Measurements from ENCODE around the gene HHAT. TPM values are rescaled to one million over a fixed set of nuclear protein-coding genes. Genes with fewer than 3 reads are reported as not detected.

The HHAT gene
- total RNA-seq, 1 donor from 2014 or later = 1.9 TPM

DNA sequence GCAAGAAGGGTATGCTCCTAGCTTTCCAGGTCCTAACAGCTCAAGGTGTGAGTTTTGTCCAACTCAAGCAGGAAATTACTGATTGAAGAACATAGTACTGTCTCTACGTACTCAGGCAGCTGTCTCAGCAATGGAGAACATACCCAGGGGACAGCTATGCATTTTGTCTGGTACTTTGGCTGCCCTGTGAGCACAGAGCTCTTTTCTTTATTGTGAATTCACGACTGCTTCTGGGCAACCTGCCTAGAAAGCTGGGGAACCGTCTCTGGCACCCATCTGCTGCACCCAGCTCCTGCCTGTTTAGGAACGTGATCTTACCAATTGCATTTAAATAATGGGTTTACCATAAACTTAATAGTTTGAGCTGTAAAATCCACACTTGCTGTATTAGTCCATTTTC lies 258.1 kb downstream of the HHAT start:
- ATAC-seq (no peak), DNase-seq (ENCODE audit: low spot score) (no peak)

DNA sequence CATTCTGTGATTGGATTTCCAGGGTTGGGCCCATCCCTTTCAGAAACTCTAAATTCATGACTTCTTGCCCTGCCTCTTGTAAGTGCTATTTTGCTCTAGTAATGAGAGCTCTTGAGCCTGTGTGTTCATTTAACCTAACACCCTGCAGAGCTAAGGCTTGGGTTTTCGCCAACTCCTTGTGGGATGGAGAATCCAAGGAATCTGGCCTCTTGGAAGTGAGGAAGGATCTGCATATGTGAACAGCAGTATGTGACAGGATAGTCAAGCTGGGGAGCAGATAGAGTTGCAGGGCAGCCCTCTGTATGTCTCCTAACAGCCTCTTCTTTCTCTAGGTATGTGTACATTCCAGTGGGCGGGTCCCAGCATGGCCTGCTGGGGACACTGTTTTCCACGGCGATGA lies 258.9 kb downstream of the HHAT start:
- no peak for DNase-seq (ENCODE audit: low spot score)
- ATAC-seq = no peak

DNA sequence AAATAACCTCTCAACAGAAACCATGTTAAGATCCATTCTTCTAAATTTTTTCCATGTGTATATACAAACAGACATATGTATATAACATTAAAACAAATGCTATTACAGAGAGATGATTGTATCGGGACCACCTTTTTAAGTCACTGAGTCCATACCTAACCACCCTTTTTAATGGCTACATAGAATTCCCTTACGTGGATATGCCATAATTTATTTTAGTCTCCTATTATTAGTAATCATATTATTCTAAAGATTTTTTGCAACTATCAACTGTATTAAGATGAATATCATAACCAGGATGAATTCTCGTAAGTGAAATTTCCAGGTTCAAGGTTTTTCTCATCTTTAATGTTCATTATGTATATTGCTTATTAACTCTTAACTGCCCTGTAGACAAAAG lies 259.7 kb downstream of the HHAT start:
- DNase-seq (ENCODE audit: low spot score) (no peak), ATAC-seq (no peak)

DNA sequence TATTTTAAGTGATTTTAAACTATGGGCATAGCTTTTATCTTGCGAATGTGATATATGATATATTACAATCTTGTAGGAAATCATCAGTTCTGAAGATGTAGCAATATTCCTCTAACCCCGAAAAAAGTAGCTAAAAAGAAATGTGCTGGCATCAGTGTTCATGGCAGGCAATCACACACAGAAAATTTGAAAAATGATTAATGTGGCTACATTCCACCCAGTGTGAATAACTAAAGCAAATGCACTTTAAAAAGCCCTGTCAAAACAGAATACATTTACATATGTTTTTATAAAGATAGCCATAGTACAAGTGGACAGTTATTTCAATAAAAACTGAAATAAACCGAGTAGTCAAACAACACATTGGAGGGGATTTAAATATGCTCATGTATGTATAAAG lies 260.2 kb downstream of the HHAT start:
- DNase-seq (ENCODE audit: low spot score) (no peak), ATAC-seq (no peak)

DNA sequence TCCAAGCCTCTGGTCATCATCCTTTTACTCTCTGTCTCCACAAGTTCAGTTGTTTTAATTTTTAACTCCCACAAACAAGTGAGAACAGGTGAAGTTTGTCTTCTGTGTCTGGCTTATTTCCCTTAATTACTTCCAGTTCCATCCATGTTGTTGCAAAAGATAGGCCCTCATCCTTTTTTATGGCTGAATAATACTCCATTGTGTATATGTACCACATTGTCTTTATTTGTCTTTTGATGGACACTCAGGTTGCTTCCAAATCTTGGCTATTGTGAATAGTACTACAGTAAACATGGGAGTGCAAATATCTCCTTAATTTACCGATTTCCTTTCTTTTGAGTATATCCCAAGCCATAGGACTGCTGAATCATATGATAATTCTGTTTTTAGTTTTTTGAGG lies 262.5 kb downstream of the HHAT start:
- ATAC-seq (no peak), DNase-seq (ENCODE audit: low spot score) (no peak)

DNA sequence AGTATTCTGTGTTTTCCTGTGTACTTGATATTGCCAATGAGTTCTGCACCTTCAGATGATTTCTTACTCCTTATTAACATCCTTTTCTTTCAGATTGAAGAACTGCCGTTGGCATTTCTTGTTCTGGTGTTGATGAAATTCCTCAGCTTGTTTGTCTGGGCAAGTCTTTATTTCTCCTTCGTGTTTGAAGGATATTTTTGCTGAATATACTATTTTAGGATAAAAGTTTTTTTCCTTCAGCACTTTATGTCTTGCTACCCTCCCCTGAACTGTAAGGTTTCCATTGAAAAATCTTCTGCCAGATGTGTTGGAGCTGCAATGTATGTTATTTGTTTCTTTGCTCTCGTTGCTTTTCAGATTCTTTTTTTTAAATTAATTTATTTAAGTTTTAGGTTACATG lies 265.9 kb downstream of the HHAT start:
- ATAC-seq = no peak
- no peak for DNase-seq (ENCODE audit: low spot score)

DNA sequence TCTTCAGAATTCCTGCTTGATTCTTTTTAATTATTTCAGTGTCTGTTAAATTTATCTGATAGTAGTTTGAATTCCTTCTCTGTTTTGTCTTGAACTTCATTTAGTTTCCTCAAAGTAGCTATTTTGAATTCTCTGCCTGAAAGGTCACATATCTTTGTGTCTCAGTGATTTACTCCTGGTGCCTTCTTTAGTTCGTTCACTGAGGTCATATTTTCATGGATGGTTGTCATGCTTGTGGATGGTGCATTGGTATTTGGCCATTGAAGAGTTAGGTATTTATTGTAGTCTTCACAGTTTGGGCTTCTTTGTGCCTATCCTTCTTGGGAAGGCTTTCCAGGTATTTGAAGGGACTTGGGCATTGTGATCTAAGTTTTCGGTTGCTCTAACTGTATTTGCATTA lies 267.9 kb downstream of the HHAT start:
- ATAC-seq (no peak), DNase-seq (ENCODE audit: low spot score) (no peak)

DNA sequence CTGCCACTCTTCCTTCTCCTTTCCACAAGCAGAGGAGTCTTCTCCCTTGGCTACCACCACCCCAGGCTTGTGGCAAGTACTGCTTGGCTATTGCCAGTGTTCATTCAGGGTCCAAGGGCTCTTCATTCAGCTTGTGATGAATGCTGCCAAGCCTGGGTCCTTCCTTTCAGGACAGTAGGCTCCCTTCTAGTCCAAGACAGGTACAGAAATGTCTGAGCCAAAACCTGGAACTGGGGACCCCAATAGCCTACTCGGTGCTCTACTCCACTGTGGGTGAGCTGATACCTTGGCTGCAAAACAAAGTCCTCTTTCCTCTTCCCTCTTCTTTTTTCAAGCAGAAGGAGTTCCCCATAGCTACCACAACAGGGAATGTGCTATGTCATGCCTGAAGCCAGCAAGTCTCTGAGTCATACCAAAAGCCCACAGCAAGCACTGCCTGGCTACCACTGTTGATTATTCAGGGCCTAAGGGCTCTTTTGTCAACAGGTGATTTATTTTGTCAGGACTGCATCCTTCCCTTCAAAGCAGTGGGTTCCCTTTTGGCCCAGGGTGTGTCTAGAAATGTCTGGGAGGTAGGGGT lies 268.9 kb downstream of the HHAT start:
- DNase-seq (ENCODE audit: low spot score) (no peak), ATAC-seq (no peak)

DNA sequence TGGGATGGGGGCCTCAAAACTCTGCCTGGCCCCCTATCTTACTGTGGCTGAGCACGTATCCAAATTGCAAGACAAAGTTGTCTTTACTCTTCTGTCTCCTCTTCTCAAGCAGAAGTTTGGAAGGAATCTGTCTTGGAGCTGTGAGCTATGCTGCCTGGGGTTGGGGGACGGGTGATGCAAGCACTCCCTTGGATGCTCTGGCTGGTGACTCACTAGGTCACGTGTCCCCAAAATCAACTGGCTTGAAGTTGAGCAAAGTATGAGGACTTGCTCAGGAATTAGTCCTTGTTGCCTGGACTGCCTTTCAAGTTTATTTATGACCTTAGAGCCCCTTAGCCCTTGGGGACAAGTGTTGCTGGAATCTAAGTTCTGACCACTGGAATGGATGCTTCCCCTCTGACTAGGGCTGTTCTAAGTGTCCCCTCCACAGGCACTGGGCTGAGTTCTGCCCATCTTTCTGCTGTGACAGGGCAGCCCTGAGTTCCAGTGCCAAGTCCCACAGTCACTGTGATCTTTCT lies 269.5 kb downstream of the HHAT start:
- DNase-seq (ENCODE audit: low spot score) (no peak), ATAC-seq (no peak)

DNA sequence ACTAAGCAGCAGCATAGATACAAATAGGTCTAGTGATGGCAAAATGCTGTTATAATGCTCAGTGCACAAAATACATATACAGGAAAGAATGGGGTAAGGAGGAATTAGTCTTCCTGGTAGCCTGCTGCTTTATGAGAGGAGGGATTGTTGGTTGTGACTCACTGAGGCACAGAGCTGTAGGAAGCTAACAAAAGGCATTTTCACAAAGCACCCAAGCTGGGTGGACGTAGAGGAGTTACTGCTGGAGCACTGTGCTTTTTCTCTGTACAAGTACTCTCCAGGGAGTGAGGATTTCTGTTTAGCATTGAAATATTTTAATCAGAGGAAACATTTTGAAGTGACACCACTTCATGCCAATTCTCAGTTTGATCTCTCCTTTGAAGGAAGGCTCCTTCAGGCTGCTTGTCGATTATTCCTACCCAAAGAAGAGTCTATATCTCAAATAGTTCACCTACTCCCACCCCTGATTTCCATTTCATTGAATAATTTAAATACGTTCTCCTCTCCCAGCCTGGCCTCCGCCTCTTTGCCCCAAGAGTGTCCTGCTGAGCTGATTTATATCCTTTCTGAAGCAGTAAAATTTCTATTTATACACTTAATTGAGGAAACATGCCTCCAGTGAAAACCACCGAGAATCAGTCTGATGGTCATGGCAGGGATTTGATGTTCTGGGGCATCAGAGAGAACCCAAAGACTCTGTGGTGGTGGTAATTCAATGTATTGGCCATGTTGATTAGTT lies 271.9 kb downstream of the HHAT start:
- no peak for ATAC-seq

DNA sequence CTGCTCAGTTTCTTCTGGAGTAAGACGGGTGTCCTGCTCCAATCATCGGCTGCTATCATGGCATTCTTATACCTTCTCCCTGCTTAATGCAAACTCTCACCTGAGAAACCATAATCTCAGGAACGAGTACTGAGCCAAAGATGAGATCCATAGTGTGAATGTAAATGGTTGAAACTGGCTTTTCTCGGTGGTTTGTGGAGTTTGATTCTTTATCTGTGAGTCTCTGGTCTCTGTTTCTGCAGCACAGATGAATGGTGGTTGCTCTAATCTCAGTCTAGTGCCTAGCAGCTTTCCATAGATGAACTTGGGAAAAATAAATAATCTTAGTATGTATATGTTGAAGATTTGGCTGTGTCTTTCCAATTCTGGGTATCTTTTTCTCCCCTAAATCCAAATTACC lies 274.4 kb downstream of the HHAT start:
- ATAC-seq = no peak
- no peak for DNase-seq (ENCODE audit: low spot score)

More for the DNA sequence above, 271.9 kb downstream of the HHAT start:
- DNase-seq (ENCODE audit: low spot score) = no peak

DNA sequence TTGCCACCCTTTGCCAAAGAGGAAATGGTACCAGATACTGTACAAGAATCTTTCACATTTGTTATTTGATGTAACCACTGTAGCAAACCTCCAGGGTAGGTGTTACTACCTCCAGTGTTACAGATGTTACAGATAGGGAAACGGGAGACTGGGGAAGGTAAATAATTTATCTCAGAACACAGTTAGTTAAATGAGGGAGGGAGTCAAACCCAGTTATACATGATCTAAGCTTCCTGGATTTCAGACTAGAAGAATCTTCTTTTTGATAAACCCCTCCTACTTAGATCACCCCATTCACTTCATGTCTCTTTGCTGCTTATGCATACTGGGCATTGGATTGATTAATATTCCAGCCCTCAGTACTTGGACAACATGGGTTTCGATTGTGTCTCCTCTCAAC lies 276.4 kb downstream of the HHAT start:
- no peak for DNase-seq (ENCODE audit: low spot score)
- no peak for ATAC-seq

DNA sequence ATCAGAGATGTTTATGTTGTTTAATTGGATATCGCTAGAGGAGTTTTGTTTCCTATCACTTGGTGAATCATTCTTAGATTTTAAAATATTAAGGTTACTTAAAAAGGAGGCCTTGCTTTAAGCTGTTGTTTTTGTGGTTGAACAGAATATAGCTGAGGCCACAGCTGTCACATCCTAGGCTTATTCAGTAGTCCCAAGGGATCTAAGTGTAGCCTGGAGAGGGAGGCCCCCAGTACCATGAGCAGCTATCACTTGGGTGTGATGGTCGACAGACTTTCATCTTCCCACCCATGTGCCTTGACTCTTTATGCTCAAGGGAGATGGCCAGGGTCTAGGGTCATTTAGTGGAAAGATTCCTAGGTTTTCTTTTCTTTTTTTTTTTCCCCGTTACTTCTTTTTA lies 278.7 kb downstream of the HHAT start:
- no peak for ATAC-seq
- no peak for DNase-seq (ENCODE audit: low spot score)

DNA sequence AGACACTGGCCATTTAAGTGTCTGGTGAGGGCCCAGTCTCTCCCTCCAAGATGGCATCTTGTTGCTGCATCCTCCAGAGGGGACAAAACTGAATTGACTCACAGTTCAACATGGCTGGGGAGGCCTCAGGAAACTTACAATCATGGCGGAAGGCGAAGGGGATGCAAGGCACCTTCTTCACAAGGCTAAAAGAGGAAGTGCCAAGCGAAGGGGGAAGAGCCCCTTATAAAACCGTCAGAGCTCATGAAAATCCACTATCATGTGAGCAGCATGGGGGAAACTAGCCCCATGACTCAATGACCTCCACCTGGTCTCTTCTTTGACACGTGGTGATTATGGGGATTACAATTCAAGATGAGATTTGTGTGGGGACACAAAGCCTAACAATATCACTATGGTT lies 280.1 kb downstream of the HHAT start:
- DNase-seq (ENCODE audit: low spot score) = no peak
- ATAC-seq = no peak

DNA sequence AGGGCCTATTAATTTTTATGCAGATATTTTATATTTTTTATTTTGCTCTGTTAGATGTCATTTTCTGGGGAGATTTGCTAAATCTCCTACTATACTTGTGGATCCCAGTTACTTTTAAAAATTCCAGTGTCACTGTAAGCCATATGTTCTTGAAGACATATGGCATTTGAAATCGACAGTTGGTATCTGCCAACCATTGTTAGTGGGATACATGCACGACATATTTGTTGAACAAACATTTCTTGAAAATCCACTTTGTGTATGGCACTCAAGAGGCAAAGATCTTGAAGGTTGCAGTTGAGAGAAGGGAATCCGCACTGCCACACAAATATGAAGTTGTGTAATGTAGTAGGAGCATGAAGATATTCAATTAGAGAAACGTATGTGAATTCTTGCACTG lies 287.7 kb downstream of the HHAT start:
- no peak for ATAC-seq
- DNase-seq (ENCODE audit: low spot score) = no peak

DNA sequence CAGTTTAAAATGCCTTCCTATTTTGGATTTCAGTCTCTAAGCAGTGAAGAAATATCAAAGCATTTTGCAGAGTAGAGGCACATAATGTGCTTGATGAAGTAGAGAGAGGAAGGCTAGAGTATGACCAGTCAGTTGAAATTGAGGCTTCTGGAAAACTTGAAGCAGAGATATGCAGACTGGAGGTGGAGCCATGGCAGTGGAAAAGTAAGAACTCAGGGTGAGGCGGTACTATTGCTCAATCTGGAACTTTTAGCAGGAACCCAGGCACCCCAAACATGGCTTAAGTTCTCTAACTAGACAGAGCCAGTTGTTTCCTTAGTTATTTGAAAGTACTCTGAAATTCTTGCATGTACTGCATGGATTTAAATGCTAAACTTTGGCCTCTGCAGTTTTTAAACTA lies 288.6 kb downstream of the HHAT start:
- DNase-seq (ENCODE audit: low spot score) (no peak), ATAC-seq (no peak)

DNA sequence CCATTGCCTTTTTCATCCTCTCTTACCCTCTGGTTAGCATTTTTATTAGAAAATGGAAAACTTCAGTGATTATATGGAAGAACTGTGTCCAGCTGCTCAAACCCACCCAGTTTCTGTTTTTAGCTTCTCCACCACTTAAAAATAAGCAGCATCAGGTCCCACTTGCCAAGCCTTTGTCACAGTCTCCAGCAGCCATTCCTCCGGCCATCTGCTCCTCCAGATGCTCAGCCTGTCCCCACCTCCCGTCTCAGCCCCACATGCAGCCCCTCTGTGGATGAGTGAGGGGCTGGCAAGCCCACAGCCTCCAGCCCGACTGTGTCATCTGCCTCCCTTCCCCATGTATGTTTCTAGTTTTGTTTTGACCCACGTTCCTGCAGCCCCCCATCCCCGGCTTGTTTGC lies 289.7 kb downstream of the HHAT start:
- ATAC-seq (no peak), DNase-seq (ENCODE audit: low spot score) (no peak)

DNA sequence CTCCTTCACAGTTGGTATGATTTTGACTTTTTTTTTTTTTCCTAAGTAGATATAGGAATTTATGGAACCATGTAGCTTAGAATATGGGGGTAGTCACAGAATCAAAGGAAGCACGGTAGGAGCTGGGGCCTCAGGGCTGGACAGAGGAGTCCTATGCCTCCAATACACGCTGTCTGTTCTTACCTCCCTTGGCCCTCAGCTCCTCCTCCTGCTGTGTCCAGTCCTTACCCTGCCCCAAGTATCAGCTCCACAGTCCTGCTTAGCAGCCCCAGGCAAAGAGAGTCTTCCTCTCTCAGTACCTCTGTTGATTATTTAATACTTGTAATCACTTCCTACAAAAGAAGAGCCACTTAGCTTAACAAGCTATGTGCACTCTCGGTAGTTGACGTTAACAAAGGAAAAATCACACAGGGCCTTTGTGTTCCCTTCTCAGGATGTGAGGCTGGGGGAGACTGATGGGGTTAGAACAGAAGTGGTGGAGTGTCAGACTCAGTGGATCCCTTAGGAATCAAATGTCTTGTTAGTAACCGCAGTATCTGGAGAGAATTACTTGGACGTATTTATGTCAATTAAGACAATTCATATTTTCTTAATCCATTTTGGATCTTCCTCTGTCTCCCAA lies 292.3 kb downstream of the HHAT start:
- ATAC-seq (no peak), DNase-seq (ENCODE audit: low spot score) (no peak)

DNA sequence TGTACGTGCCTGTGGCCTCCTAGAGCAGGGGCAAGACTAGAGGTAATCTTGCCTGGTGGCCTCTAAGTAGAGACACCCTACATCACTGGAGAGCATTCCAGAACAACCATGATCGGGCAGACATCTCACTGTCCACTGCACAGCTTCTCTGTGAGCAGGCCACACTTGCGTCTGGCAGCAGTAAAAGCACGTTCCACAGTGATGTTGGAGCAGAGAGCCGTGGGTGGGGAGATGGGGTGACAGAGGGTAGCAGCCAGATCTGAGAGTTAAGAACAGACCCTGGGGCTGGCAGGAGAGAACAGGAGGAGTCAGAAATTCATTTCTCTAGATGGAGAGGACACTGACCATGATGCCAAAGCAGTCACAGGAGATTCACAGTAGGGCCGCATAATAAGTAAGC lies 293.0 kb downstream of the HHAT start:
- ATAC-seq = no peak
- no peak for DNase-seq (ENCODE audit: low spot score)

DNA sequence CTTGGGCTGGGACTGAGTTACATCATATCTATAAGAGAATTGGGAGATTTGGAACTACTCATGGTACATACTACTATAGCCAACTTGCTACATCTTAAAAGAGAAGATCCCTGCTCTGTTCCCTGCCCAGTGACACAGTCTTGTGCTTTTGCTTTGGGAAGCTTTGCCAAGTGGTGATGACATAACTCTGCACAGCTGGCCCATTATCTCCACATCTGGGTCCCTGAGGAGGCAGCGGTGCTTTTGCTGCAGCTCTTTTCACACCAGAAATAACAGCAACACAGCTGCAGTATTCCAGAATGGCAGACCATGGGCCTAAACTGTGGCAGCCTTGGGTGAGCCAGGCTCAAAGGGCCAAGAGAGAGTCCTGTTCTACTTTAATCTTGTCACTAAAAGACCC lies 296.0 kb downstream of the HHAT start:
- DNase-seq (ENCODE audit: low spot score) (no peak), ATAC-seq (no peak)

DNA sequence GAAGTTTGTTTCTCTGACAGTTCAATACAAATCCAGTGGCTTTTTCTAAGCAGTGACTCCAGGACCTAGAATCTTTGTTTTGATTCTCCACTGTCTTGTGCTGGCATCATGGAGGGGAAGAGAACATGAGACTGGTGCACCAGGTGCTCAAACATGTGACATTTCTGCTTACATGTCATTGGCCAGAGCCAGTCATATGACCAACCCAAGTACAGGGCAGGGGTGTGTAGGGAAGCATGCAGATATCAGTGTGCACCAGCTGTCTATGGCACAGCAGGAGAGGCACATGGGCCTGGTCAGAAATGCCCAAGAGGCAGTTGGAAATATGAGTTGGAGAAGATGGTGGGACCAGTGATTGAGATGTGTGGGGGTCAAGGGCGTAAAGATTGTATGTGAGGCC lies 297.0 kb downstream of the HHAT start:
- ATAC-seq (no peak), DNase-seq (ENCODE audit: low spot score) (no peak)

DNA sequence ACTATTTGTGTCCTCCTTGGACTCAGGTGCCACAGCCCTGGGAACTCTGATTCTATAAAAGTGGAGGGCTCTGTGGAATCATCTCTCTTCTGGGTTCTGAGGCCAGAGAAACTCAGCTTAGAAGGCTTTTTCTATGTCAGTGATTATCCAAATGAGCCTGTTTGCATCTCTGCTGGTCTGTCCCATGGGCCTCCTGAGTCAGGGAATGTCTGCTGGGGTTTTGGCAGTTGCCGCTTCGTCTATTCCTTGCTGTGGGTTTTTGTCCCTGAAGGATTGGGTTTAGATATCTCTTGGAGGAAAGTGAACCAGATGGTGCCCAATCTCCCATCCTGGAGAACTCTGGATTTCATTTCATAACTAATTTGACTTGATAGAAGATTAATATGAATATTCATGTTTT lies 297.6 kb downstream of the HHAT start:
- DNase-seq (ENCODE audit: low spot score) (no peak), ATAC-seq (no peak)
